CD4-positive, alpha-beta T cell (primary cell): ENCODE results near the gene MAPK7. TPM values are rescaled to one million over a fixed set of nuclear protein-coding genes. Genes with fewer than 3 reads are reported as not detected.

ENCODE experiments used
- ATAC-seq: fragments of 200-7000 bp; cut with Tn5 transposase; one replicate; pipeline ENCODE4 v1.10.0; 2022; ENCODE audit warnings: mild to moderate bottlenecking; ENCODE audit not compliant: poor library complexity
- CTCF ChIA-PET: fragments of 350-600 bp; sonication (Branson Sonifier 250); formaldehyde crosslinking; loops from one replicate; lab custom pipeline; 2021; ENCODE audit warnings: antibody characterized with exemption, inconsistent platforms; lab: Charles Lee
- POLR2A ChIA-PET: fragments of 350-600 bp; sonication (Branson Sonifier 250); formaldehyde crosslinking; loops from one replicate; lab custom pipeline; 2021; ENCODE audit warnings: antibody characterized with exemption, inconsistent platforms; lab: Charles Lee
- DNase-seq, 14 experiments: peaks; one replicate each; pipeline ENCODE4 v3.0.0-alpha.2; 2013 to 2020; ENCODE audit warnings: mixed read lengths in 2 of 14
- H3K27ac ChIP-seq, 2 donors: one replicate each; pipeline versions ENCODE4 v1.5.1 to v1.7.0; 2013; ENCODE audit warnings: low read length in 2 of 2, low read depth in 1 of 2, mild to moderate bottlenecking in 1 of 2
- H3K27me3 ChIP-seq, 2 experiments: 1 replicate in 1 of 2; 2 replicates in 1 of 2; pipeline versions ENCODE4 v1.6.1 to v1.7.0; 2013; ENCODE audit warnings: low read length in 2 of 2, control low read depth in 1 of 2, mild to moderate bottlenecking in 1 of 2, moderate library complexity in 1 of 2; ENCODE audit not compliant: insufficient read depth in 2 of 2, control insufficient read depth in 1 of 2
- H3K36me3 ChIP-seq: one replicate; pipeline ENCODE4 v1.6.1; 2013; ENCODE audit warnings: low read length, control low read depth; ENCODE audit not compliant: insufficient read depth
- H3K4me1 ChIP-seq: one replicate; pipeline ENCODE4 v1.6.1; 2013; ENCODE audit warnings: low read length, control low read depth; ENCODE audit not compliant: insufficient read depth
- H3K4me3 ChIP-seq: one replicate; pipeline ENCODE4 v1.5.1; 2013; ENCODE audit warnings: mild to moderate bottlenecking, low read length, moderate library complexity
- H3K9me3 ChIP-seq, 2 experiments: 1 replicate in 1 of 2; 2 replicates in 1 of 2; pipeline versions ENCODE4 v1.6.1 to v1.7.0; 2013; ENCODE audit warnings: low read length in 2 of 2, mild to moderate bottlenecking in 2 of 2, control low read depth in 1 of 2, moderate library complexity in 1 of 2; ENCODE audit not compliant: control insufficient read depth in 1 of 2, insufficient read depth in 1 of 2
- H3K27ac Mint-ChIP-seq: one replicate; pipeline ENCODE4 v1.8.0; 2020; ENCODE audit warnings: mixed read lengths
- H3K27me3 Mint-ChIP-seq: one replicate; pipeline ENCODE4 v1.8.0; 2021; ENCODE audit warnings: mixed read lengths
- H3K36me3 Mint-ChIP-seq: one replicate; pipeline ENCODE4 v1.8.0; 2021; ENCODE audit warnings: low read depth, mixed read lengths
- H3K4me1 Mint-ChIP-seq: one replicate; pipeline ENCODE4 v1.8.0; 2021; ENCODE audit warnings: low read depth, mixed read lengths
- H3K4me3 Mint-ChIP-seq: one replicate; pipeline ENCODE4 v1.8.0; 2020; ENCODE audit warnings: mild to moderate bottlenecking, mixed read lengths
- H3K9me3 Mint-ChIP-seq: one replicate; pipeline ENCODE4 v1.8.0; 2020; ENCODE audit warnings: mixed read lengths
- CTCF ChIP-seq: fragments of 200-600 bp; IDR thresholded peaks from one replicate; pipeline ENCODE4 v1.8.0; 2022; ENCODE audit warnings: antibody characterized with exemption, mild to moderate bottlenecking
- intact Hi-C, 2 experiments: fragments of 100-400 bp; cut with DNase I in 1 of 2; cut with micrococcal nuclease in 1 of 2; formaldehyde crosslinking; loops; one replicate each; pipeline versions ENCODE4 v1.15.1 to v1.9.0; 2023 to 2025; cut with DNase I, micrococcal nuclease
- total RNA-seq, 174 experiments: library from RNA in 2 of 174; stranded (reverse) in 2 of 174; gene quantifications; one replicate each; pipeline ENCODE4 v1.2.3 and lab custom pipeline; 2021 to 2026

Gene MAPK7
- total RNA-seq, 2 experiments from 2014 or later, result 15.2 to 17.3 TPM

GRCh38 chr17:19332371-19333131, 45.7 kb upstream of the MAPK7 start:
- CTCF ChIA-PET, result no interaction called here
- intact Hi-C loops, result no loop called here

GRCh38 chr17:19333132-19333440, 45.2 kb upstream of the MAPK7 start:
- Histone ChIP-seq H3K4me1 (no peaks in the 10 kb centered on the region), H3K27ac (no peak overlapping the region), H3K36me3 (no peaks in the 10 kb centered on the region), H3K27me3 (peaks cover 5 to 6% of the 10 kb centered on the region in 2 experiments), H3K9me3 (no peaks in the 10 kb centered on the region), H3K4me3 (no peak overlapping the region)
- no peak overlapping the region for H3K27ac Mint-ChIP-seq
- POLR2A ChIA-PET, result no interaction called here
- no peaks in the 10 kb centered on the region for H3K36me3 Mint-ChIP-seq
- no peaks in the 10 kb centered on the region for H3K9me3 Mint-ChIP-seq
- DNase-seq (no peak), ATAC-seq (no peak)
- intact Hi-C loops, result no loop called here
- CTCF ChIA-PET, result no interaction called here
- peaks cover 22% of the 10 kb centered on the region for H3K27me3 Mint-ChIP-seq
- TF ChIP-seq CTCF, result no peak
- no peak overlapping the region for H3K4me3 Mint-ChIP-seq
- H3K4me1 Mint-ChIP-seq, result no peaks in the 10 kb centered on the region

More at GRCh38 chr17:19332371-19333131, 45.7 kb upstream of the MAPK7 start:
- Mint-ChIP-seq H3K4me1 (no peaks in the 10 kb centered on the region), H3K36me3 (no peaks in the 10 kb centered on the region), H3K4me3 (no peak overlapping the region), H3K27me3 (peaks cover 19% of the 10 kb centered on the region), H3K9me3 (no peaks in the 10 kb centered on the region), H3K27ac (no peak overlapping the region)
- TF ChIP-seq CTCF, result no peak
- no peak overlapping the region for H3K27ac ChIP-seq
- peak in 2 of 14 experiments; percentile 11 for DNase-seq
- ATAC-seq, result no peak
- no peaks in the 10 kb centered on the region for H3K4me1 ChIP-seq
- H3K9me3 ChIP-seq, result no peaks in the 10 kb centered on the region
- POLR2A ChIA-PET, result no interaction called here
- H3K27me3 ChIP-seq, result peaks cover 5 to 6% of the 10 kb centered on the region in 2 experiments
- H3K4me3 ChIP-seq, result no peak overlapping the region
- H3K36me3 ChIP-seq, result no peaks in the 10 kb centered on the region

GRCh38 chr17:19333736-19334290, 44.5 kb upstream of the MAPK7 start:
- CTCF ChIA-PET, result no interaction called here
- no peak overlapping the region for H3K27ac Mint-ChIP-seq
- H3K4me1 Mint-ChIP-seq, result no peaks in the 10 kb centered on the region
- POLR2A ChIA-PET, result no interaction called here
- peaks cover 29% of the 10 kb centered on the region for H3K27me3 Mint-ChIP-seq
- no peak overlapping the region for H3K27ac ChIP-seq
- intact Hi-C loops, result no loop called here
- H3K36me3 Mint-ChIP-seq, result no peaks in the 10 kb centered on the region
- H3K36me3 ChIP-seq, result no peaks in the 10 kb centered on the region
- H3K9me3 ChIP-seq, result no peaks in the 10 kb centered on the region
- no peak overlapping the region for H3K4me3 Mint-ChIP-seq
- no peak overlapping the region for H3K4me3 ChIP-seq
- DNase-seq (peak in 1 of 14 experiments; percentile 12), ATAC-seq (no peak)
- TF ChIP-seq CTCF, result no peak
- no peaks in the 10 kb centered on the region for H3K9me3 Mint-ChIP-seq
- H3K27me3 ChIP-seq, result peaks cover 5 to 6% of the 10 kb centered on the region in 2 experiments
- H3K4me1 ChIP-seq, result no peaks in the 10 kb centered on the region
